ENCODE measurements around the gene ROR1.

Gene ROR1

DNA sequence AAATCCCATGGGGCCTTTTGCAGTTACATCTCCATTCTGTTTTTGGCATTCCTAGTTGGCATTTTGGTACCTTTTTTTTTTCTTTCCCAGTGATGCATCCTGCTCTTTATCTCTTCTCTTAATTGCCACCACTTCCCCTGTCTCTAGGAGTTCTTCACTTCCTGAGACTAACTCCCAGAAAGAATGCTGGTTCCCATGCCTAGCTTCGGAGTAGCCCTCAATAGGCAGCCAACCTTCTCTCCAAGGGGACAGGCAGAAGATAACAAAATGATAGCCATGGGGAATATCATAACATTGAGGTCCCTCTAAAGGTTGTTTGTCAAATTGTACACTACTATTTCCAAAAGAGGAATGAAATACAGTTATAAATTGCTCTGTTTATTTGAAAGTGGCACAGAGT, 279.0 kb downstream of the ROR1 start:
- H3K4me1 ChIP-seq (ENCODE audit: control insufficient read depth, insufficient read depth, low read length): no peaks in the 10 kb centered on the region
- H3K36me3 ChIP-seq (ENCODE audit: control insufficient read depth in 2 of 2, insufficient read depth in 2 of 2, low read length in 2 of 2): peaks cover 0 to 3% of the 10 kb centered on the region in 2 donors
- H3K9me3 ChIP-seq (ENCODE audit: control insufficient read depth in 2 of 2, low read length in 2 of 2): no peaks in the 10 kb centered on the region
- no peak overlapping the region for H3K9ac ChIP-seq (ENCODE audit: low read length in 2 of 2)
- H3K27me3 ChIP-seq (ENCODE audit: control insufficient read depth in 1 of 2, insufficient read depth in 2 of 2, low read length in 2 of 2): no peaks in the 10 kb centered on the region
- H3K4me3 ChIP-seq (ENCODE audit: low read length in 2 of 2): no peak overlapping the region
- H3K27ac ChIP-seq (ENCODE audit: low read length): no peak overlapping the region

GRCh38 chr1:64055310-64055709, 281.5 kb downstream of the ROR1 start:
- no peak overlapping the region for H3K27ac ChIP-seq (ENCODE audit: low read length)

DNA sequence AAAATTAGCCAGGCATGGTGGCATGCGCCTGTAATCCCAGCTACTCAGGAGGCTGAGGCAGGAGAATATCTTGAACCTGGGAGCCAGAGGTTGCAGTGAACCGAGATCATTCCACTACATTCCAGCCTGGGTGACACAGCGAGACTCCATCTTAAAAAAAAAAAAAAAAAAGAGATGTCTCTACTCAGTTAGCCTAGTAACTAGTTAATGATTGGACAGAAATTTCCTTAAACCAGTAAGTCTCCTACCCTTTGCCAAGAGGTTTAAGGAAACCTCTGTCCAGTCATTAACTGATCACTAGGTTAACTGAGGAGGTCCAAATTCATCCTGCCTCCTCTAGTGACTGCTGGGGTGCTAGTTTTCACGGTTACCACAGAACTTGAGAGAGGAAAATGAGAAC, 285.7 kb downstream of the ROR1 start:
- Histone ChIP-seq H3K4me3 (ENCODE audit: low read length in 2 of 2) (no peak overlapping the region), H3K36me3 (ENCODE audit: control insufficient read depth in 2 of 2, insufficient read depth in 2 of 2, low read length in 2 of 2) (no peaks in the 10 kb centered on the region), H3K4me1 (ENCODE audit: control insufficient read depth, insufficient read depth, low read length) (no peaks in the 10 kb centered on the region), H3K27ac (ENCODE audit: low read length) (no peak overlapping the region), H3K9ac (ENCODE audit: low read length in 2 of 2) (no peak overlapping the region), H3K9me3 (ENCODE audit: control insufficient read depth in 2 of 2, low read length in 2 of 2) (no peaks in the 10 kb centered on the region), H3K27me3 (ENCODE audit: control insufficient read depth in 1 of 2, insufficient read depth in 2 of 2, low read length in 2 of 2) (no peaks in the 10 kb centered on the region)

More at GRCh38 chr1:64055310-64055709, 281.5 kb downstream of the ROR1 start:
- Histone ChIP-seq H3K4me1 (ENCODE audit: control insufficient read depth, insufficient read depth, low read length) (no peaks in the 10 kb centered on the region), H3K9me3 (ENCODE audit: control insufficient read depth in 2 of 2, low read length in 2 of 2) (no peaks in the 10 kb centered on the region), H3K9ac (ENCODE audit: low read length in 2 of 2) (no peak overlapping the region), H3K4me3 (ENCODE audit: low read length in 2 of 2) (no peak overlapping the region), H3K27me3 (ENCODE audit: control insufficient read depth in 1 of 2, insufficient read depth in 2 of 2, low read length in 2 of 2) (no peaks in the 10 kb centered on the region), H3K36me3 (ENCODE audit: control insufficient read depth in 2 of 2, insufficient read depth in 2 of 2, low read length in 2 of 2) (no peaks in the 10 kb centered on the region)

DNA sequence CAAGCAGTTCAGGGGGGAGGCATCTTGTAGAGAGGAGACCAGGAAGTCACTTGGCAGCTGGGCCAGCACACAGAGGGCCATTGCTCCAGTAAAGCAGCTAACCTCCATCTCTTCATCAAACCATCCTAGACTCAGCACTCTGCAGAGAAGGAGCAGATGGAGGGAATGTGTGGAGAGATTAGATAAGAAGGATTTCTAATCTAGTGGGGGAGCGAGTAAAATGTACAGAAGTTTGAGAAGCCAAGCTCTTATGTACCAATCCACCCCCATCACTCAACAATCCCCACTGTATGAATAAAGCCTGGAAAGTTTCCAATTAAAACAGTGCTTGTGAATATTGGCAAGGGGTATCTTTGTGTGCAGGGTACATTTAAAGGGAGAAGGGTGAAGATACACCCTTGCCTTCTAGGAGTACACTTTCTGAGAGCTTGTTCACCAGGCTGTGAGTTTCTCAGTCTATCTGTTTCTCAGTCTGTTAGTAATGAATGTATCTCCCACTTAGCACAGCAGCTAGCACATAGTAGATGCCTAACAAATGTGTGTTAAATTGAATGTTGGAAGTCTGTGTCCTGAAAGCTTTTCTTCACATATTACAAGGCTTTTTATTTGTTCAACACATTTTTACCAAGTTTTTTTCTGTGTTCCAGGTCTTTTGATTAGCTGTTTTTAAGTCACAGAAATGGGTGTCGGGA, 286.9 kb downstream of the ROR1 start:
- no peaks in the 10 kb centered on the region for H3K9me3 ChIP-seq (ENCODE audit: control insufficient read depth in 2 of 2, low read length in 2 of 2)
- H3K27me3 ChIP-seq (ENCODE audit: control insufficient read depth in 1 of 2, insufficient read depth in 2 of 2, low read length in 2 of 2): no peaks in the 10 kb centered on the region
- H3K36me3 ChIP-seq (ENCODE audit: control insufficient read depth in 2 of 2, insufficient read depth in 2 of 2, low read length in 2 of 2): no peaks in the 10 kb centered on the region
- no peak overlapping the region for H3K9ac ChIP-seq (ENCODE audit: low read length in 2 of 2)
- no peaks in the 10 kb centered on the region for H3K4me1 ChIP-seq (ENCODE audit: control insufficient read depth, insufficient read depth, low read length)
- H3K4me3 ChIP-seq (ENCODE audit: low read length in 2 of 2): no peak overlapping the region
- H3K27ac ChIP-seq (ENCODE audit: low read length): no peak overlapping the region

- Histone ChIP-seq H3K27me3 (ENCODE audit: control insufficient read depth in 1 of 2, insufficient read depth in 2 of 2, low read length in 2 of 2) (no peaks in the 10 kb centered on the region), H3K4me1 (ENCODE audit: control insufficient read depth, insufficient read depth, low read length) (no peaks in the 10 kb centered on the region), H3K9me3 (ENCODE audit: control insufficient read depth in 2 of 2, low read length in 2 of 2) (no peaks in the 10 kb centered on the region), H3K27ac (ENCODE audit: low read length) (no peak overlapping the region), H3K9ac (ENCODE audit: low read length in 2 of 2) (no peak overlapping the region), H3K36me3 (ENCODE audit: control insufficient read depth in 2 of 2, insufficient read depth in 2 of 2, low read length in 2 of 2) (no peaks in the 10 kb centered on the region), H3K4me3 (ENCODE audit: low read length in 2 of 2) (no peak overlapping the region)
These were observed 287.8 kb downstream of the ROR1 start for GRCh38 chr1:64061430-64062104.

- H3K9me3 ChIP-seq (ENCODE audit: control insufficient read depth in 2 of 2, low read length in 2 of 2): no peaks in the 10 kb centered on the region
- H3K27me3 ChIP-seq (ENCODE audit: control insufficient read depth in 1 of 2, insufficient read depth in 2 of 2, low read length in 2 of 2): no peaks in the 10 kb centered on the region
- H3K4me1 ChIP-seq (ENCODE audit: control insufficient read depth, insufficient read depth, low read length): no peaks in the 10 kb centered on the region
- no peaks in the 10 kb centered on the region for H3K36me3 ChIP-seq (ENCODE audit: control insufficient read depth in 2 of 2, insufficient read depth in 2 of 2, low read length in 2 of 2)
- no peak overlapping the region for H3K27ac ChIP-seq (ENCODE audit: low read length)
- H3K9ac ChIP-seq (ENCODE audit: low read length in 2 of 2): no peak overlapping the region
- H3K4me3 ChIP-seq (ENCODE audit: low read length in 2 of 2): no peak overlapping the region
These were observed 288.7 kb downstream of the ROR1 start for GRCh38 chr1:64062529-64062928.

DNA sequence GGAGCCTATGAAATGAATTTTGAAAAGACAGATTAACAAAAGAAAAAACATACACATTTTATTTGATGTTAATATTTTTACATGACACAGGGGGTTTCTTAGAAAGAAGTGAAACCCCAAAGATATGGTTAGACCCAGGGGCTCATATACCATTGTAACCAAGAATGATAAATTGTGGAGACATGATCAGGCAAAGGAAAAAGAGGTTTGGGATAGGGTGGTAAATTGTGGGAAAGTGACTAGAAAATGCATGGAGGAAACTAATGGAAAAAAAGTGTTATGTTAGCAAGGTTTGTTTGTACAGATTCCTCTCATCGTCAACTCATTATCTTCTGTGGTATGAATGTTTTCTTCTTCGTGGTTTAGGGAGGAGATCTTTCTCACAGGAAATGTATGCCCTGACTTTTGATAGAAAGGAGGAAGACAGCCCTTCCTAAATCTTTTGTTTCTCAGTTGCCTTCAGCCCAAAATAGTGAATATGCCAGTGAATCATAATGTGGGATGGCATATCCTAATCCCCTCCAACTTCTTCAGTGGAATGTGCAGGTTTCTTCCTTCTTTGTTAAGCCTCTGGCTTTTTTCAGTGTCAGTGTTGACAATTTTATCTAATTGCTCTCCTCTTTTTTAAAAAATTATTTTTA, 289.2 kb downstream of the ROR1 start:
- no peak overlapping the region for H3K27ac ChIP-seq (ENCODE audit: low read length)
- no peaks in the 10 kb centered on the region for H3K36me3 ChIP-seq (ENCODE audit: control insufficient read depth in 2 of 2, insufficient read depth in 2 of 2, low read length in 2 of 2)
- no peak overlapping the region for H3K4me3 ChIP-seq (ENCODE audit: low read length in 2 of 2)
- H3K9ac ChIP-seq (ENCODE audit: low read length in 2 of 2): no peak overlapping the region
- H3K9me3 ChIP-seq (ENCODE audit: control insufficient read depth in 2 of 2, low read length in 2 of 2): no peaks in the 10 kb centered on the region
- no peaks in the 10 kb centered on the region for H3K27me3 ChIP-seq (ENCODE audit: control insufficient read depth in 1 of 2, insufficient read depth in 2 of 2, low read length in 2 of 2)
- no peaks in the 10 kb centered on the region for H3K4me1 ChIP-seq (ENCODE audit: control insufficient read depth, insufficient read depth, low read length)

DNA sequence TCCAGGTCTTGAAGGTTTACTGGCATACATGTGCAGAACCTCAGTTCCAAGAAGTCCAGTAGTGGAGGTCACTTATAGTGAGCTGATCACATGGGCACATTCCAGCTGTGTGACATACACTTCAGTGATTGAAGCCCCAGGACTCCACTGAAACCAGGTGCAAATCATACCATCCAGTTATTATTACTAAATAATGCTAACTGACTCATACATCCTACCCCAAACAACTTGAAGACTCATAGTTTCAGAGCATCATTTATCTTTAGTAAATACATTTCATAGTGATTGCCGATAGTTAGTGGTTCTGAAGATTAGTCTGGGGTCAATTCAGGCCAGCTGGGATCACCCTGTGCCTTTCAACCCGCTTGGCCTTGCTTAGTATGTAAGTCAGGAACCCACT, 291.8 kb downstream of the ROR1 start:
- no peaks in the 10 kb centered on the region for H3K27me3 ChIP-seq (ENCODE audit: control insufficient read depth in 1 of 2, insufficient read depth in 2 of 2, low read length in 2 of 2)
- H3K9me3 ChIP-seq (ENCODE audit: control insufficient read depth in 2 of 2, low read length in 2 of 2): no peaks in the 10 kb centered on the region
- H3K9ac ChIP-seq (ENCODE audit: low read length in 2 of 2): no peak overlapping the region
- no peaks in the 10 kb centered on the region for H3K4me1 ChIP-seq (ENCODE audit: control insufficient read depth, insufficient read depth, low read length)
- no peaks in the 10 kb centered on the region for H3K36me3 ChIP-seq (ENCODE audit: control insufficient read depth in 2 of 2, insufficient read depth in 2 of 2, low read length in 2 of 2)
- no peak overlapping the region for H3K4me3 ChIP-seq (ENCODE audit: low read length in 2 of 2)
- H3K27ac ChIP-seq (ENCODE audit: low read length): no peak overlapping the region

DNA sequence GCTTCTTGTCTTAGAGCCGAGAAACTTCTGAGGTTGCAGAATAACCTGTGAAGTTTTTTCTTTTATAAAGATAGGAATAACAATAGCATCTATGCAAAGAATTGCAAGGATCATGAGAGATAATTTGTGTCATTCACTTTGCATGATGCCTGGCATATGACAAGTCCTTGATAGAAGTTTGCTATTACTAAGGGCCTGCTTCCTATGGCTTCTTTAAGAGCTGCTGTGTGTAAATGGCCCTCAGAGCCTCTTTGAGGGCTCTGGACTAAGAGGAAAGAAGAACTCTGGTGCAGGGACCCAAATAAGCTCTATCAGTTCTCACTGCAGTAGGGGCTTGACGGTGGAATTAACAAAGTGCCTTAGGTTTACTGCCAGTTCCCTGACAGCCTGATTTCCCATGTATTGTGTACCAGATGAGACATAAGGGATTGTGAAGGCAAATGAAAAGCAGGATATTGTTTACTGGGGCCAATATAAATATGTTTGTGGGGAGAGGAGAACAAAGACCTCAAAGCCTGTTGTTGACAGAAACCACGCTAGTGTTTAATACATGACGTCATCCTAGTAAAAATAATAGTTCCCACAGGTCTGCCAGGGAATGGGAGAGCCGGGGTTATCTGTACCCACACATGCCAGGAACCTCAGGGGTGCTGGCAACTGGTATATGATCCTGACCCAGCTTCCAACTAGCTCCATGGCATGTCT, 298.4 kb downstream of the ROR1 start:
- Histone ChIP-seq H3K9ac (ENCODE audit: low read length in 2 of 2) (no peak overlapping the region), H3K36me3 (ENCODE audit: control insufficient read depth in 2 of 2, insufficient read depth in 2 of 2, low read length in 2 of 2) (no peaks in the 10 kb centered on the region), H3K9me3 (ENCODE audit: control insufficient read depth in 2 of 2, low read length in 2 of 2) (no peaks in the 10 kb centered on the region), H3K27ac (ENCODE audit: low read length) (no peak overlapping the region), H3K4me1 (ENCODE audit: control insufficient read depth, insufficient read depth, low read length) (peaks cover 3% of the 10 kb centered on the region), H3K27me3 (ENCODE audit: control insufficient read depth in 1 of 2, insufficient read depth in 2 of 2, low read length in 2 of 2) (no peaks in the 10 kb centered on the region), H3K4me3 (ENCODE audit: low read length in 2 of 2) (no peak overlapping the region)

DNA sequence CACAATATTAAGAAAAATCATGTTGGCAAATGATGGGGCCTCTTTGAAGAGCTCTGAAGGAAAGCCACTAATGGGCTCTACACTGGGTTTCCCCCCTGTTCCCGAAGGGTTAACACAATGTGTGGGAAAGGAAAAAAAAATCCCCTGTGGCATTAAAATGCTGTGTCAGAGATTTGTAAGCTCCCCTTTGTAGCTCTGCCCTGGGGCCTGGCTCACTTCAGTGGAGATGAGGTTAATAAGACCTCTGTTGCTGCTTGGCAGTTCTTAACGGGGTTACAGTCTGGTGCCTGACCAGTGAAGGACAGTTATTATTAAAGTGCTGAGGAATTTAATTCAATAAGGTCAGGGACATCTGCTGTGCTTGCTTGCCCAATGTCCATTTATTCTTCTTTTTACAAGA, 299.9 kb downstream of the ROR1 start:
- H3K27me3 ChIP-seq (ENCODE audit: control insufficient read depth in 1 of 2, insufficient read depth in 2 of 2, low read length in 2 of 2): no peaks in the 10 kb centered on the region
- H3K4me3 ChIP-seq (ENCODE audit: low read length in 2 of 2): no peak overlapping the region
- peaks cover 3% of the 10 kb centered on the region for H3K4me1 ChIP-seq (ENCODE audit: control insufficient read depth, insufficient read depth, low read length)
- H3K27ac ChIP-seq (ENCODE audit: low read length): no peak overlapping the region
- no peaks in the 10 kb centered on the region for H3K9me3 ChIP-seq (ENCODE audit: control insufficient read depth in 2 of 2, low read length in 2 of 2)
- H3K36me3 ChIP-seq (ENCODE audit: control insufficient read depth in 2 of 2, insufficient read depth in 2 of 2, low read length in 2 of 2): no peaks in the 10 kb centered on the region
- no peak overlapping the region for H3K9ac ChIP-seq (ENCODE audit: low read length in 2 of 2)

All from stomach smooth muscle (tissue), 2 donors.